HG02798 (cell line): ENCODE measurements around the gene SNORC.

Source experiments
- ATAC-seq: cut with Tn5 transposase; IDR thresholded peaks from one replicate; pipeline ENCODE4 v1.9.1; 2021; ENCODE audit warnings: mild to moderate bottlenecking; ENCODE audit not compliant: unreplicated experiment, poor library complexity

Gene SNORC

DNA sequence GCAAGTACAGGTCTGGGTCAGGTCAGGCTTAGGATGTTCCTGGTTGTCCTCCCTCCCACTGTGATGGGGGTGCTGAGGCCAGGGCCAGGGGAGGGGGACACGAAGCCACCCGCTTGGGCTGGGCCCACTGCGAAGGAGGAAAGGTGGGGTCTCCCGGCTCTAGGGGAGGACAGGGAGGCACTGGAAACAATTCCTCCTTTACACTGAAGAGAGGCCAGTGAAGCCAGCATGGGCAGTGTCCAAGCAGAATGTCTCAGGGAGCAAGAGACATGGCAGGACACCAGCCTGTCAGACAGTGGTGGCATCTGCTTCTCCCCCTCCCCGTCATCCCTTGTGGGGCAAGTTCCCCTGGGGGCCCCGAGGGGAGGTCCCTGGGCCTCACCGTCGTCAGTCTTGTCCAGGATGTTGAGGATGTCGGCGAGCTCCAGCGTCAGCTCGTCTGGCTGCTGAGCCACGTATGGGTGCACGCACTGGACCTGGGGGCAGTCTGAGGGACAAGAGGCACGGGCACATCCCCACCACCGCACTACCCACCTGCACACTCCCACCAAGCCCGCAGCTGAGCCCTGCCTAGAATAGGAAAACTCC is 10.8 kb downstream of the SNORC start:
- ATAC-seq = no peak

DNA sequence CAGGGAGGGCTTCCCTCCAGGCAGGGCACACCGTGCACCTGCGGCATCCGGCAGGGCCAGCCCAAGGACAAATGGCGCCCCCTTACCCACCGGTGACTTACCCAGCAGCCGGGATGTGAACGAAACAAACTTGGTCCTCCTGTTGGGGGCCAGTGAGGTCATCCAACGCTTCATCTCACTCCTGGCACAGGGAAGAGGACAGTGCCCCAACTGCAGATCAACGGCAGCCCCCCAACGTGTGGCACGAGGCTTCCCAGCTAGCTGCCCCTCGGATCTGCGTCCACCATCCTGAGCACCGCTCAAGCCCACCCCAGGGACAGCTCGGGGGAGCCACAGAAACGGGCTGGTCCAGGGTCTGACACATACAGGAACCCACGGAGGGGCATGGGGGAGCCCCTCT is 12.0 kb downstream of the SNORC start:
- ATAC-seq = no peak

DNA sequence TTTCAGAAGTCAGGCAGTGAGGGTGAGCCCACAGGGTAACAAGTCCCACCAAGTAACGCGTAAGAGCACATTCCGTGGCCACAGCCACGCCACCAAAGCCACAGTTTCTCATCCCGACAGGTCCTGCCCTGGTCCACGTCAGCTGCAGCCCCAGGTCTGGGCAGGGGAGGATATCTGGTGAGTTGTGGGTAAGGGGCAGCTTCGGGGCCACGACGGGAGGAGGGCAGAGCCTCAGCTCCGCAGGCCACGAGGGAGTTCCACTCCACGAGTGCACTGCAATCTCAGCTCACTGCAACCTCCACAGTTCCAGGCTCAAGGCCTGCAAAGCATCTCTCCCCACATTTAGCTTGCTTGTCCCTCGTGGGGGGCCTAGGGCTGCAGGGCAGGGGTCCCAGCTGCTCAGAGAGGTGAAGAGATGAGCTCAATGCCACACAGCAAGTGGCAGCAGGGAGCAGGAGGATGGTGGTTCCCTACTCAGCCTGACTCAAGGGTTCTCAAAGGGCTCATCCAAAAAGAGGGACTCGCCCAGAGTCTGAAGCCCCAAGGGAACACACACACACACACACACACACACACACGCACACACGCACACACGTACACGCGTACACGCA is 12.5 kb downstream of the SNORC start:
- no peak for ATAC-seq

DNA sequence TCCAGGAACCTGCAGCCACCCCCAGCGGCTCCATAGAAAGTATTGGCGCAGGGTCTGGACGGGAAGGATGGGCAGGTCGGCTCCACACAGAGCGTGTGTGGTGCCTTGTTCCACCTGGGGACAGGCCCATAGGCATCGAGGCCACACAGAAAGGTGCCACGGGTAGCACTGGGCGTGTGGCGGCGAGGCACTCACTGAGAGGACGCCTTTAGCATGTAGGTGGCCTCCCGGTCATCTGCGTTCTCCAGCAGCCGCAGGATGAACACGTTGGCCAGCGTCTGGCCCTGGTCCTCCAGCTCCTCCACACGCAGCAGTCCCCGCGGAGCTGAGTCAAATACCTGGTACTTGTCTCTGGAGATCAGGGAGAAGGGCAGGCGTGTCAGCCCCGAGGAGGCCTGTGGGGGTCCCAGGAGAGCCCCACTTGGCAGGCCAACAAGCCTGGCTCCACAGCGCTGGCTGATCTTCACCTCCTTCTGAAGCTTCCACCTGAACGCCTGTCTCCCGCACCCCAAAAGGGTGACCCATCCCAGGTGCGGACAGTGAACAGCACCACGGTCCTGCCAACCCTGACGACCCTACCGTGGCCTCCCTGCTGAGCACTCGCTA is 13.2 kb downstream of the SNORC start:
- ATAC-seq = no peak

DNA sequence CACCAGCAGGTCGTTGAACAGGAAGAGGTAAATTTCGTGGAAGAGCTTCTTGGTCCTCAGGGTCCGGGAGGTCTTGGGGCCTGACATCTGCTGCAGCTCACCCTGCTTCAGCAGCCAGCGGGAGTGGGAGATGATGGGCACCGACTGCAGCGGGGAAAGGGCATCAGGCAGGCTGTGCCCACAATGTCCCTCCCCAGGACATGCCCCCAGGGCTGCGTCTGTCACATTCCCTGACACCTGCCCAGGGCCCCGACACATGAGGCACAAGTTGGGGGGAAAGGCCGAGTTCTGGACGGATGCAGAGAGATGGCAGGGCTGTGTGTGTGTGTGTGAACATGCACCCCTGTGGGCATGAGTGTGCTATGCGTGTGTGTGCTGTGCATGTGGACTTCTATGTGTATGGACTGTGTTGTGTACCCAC is 13.9 kb downstream of the SNORC start:
- ATAC-seq = no peak

DNA sequence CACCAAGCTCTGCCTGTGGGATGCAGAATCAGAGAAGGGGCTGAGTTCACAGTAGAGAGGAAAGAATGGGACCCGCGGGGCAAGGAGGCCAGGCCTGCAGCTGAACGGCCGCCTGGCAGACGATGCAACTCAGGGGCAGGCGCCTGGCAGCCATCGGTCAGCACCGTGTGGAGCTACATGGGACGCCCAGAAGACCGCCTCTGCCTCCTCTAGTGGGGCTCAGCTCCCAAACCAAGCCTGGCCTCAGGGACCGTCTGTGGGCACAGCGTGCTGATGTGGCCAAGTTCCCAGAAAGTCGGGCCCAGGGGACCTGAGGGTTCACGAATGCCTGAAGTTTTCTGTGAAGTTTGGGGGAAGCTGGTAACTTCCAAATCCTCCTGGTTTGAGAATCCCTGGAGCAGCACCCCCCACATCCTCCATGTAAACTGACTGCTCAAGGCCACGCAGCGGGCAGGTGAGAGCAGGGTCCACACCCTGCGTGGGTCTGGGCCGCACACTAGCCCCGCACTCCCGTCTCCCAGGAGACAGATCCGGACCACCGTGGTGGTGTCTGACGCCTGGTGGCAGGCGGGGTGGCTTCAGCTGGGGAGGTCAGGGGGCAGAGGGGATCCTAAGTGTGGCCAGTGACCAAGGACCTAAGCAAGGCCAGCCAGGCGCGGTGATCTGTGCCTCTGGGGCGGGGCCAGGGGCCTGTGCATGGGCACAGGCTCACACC is 14.6 kb downstream of the SNORC start:
- ATAC-seq = no peak

DNA sequence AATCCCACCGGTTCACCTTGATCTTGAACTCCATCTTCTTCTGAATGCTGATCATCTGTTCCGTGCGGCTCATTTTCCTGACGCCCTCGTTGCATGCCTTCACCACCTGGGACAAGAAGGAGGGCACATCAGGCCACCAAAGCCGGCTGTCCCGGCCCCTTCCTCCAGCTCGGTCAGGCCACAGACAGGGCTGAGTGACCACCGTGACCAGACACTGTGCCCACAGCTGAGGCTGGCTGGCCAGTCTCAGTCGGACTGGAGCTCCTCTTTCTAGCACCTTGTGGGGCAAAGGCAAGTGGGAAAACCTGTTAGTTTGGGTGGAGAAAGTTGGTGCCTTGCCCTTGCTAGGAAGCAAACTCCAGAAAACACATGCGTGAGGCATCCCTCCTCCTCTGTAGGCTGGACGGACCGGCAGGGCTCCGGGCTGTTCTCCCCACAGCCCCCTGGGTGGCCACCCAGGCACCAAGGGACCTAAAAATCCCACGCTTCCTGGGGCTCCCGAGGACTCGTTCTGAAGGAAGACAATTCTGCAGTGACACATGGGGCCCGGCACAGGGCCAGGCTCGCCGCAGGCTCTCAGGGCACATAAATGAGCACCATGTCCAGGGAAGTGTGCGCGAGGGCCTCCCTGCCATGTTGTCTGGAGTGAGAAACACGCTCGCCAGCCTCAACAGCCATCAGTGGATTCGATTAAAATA is 15.3 kb downstream of the SNORC start:
- ATAC-seq = no peak

DNA sequence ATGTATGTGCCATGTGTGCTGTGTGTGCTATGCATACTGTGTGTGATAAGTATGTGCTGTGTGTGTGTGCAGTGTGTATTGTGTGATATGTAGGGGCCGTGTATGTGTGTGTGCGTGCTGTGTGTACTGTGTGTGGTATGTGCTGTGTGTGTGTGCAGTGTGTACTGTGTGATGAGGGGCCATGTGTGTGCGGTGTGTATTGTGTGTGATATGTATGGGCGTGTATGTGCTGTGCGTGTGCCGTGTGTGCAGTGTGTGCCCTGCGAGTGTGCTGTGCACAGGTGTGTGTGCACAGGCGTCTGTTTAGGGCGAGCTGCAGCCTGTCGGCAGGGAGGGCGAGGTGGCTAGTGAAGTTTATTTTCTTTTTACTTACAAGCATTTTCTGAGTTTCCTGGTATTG is 16.1 kb downstream of the SNORC start:
- ATAC-seq = no peak

DNA sequence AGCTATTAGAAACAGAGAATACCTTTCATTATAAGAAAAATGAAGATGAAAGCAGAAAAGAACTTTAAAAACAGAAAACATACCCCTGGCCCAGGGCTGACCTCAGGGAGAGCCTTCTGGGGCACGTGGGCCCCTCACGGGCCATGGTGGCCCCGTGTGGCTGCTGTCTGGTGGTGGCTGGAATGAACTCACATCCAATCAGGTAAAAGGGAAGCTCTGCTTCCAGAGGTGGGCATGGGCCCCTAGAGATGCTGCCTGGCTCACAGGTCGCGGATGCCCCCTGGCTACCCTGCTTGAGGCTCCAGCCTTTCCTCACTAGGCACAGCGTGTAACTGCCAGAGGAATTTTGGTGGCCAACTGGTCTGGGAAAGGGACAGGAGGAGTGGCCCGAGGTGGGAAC is 16.6 kb downstream of the SNORC start:
- ATAC-seq = no peak

DNA sequence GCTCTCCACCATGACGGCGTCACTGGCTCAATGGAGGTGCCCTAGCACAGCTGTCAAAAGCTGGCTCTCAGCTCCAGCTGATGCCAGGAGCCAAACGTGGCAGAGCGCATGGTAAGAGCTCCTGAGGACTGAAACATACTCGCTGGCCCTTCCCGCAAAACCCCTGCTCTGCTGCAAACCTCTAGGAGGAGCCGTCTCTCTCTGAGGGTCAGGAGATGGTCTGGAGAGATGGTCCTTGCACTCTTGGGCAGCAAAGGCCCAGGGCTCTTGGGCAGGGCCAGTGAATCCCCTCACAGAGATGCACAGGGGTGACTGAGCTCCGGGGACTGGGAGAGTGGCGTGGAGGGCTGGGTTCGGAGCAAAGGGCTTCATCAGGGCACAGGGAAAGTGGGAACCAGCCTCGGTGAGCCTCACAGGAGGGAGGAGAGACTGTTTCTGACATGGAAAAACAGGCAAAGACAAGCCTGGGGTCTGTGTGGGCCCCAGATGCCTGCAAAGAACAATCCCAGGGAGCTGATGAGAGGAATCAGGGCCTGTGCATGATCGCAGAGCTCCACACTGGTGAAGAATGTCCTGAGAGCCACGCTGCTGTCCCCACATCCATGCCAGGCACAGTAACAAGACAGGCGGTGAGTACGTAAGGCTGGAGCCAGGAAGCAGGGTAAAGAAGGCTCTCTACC is 17.2 kb downstream of the SNORC start:
- ATAC-seq = no peak

DNA sequence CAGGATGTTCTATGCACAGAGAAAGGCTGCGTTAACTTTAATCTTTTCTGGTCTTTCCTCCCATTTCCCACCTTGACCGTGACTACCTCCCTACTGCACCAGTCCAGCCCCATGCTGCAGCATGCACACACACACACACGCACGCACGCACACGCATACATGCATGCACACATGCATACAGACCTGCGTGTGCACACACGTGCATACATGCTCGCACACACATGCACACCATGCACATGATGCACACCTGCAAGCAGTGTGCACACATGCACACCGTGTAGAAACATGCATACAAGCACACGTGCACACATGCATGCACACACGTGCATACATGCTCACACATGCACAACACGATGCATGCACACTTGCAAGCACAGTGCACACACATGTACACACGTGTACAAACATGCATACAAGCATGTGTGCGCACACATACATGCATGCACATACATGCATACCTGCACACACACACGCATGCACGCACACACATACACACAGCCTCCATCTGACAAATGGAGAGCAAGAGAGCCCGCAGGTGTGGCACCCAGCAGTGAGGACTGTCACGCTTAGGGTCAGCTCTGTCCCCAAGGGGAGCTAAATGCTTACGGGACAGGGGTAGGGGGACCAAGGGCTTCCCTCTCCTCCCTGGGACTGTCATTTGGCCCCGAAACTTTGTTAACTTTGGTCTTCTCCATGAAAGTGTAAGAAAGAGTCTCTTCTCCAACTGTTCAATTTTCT is 18.2 kb downstream of the SNORC start:
- no peak for ATAC-seq

DNA sequence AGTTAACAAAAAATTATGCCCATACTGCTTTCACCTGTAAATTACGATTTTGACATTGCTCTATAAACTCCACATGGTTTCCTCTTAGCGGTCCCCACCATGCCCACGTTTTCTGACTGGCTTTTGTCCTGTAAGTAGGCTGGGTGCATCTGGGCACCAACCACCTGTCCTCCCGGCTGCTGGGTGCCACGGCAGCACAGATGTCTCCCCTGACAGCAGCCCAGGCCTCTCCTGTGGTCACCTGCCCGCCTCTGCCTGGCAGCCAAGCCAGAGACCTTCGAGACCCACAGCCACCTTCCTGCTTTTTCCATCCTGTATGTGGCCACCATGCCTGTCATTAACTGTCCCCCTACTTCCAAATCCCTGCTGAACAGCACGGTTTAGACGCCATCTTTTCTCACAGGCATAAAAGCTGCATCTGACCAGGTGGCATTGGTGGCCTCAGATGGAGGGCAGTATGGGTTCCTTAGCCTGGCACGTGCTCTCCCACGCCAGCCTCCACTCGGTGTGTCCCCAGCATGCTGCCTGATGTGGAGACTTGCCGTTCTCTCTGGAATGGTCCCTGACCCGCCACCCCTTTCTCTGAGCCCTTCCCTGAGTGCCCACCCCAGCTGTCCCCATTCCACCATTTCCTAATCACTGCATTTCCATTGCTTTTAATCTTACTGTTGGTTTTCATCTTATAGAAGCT is 18.9 kb downstream of the SNORC start:
- no peak for ATAC-seq

DNA sequence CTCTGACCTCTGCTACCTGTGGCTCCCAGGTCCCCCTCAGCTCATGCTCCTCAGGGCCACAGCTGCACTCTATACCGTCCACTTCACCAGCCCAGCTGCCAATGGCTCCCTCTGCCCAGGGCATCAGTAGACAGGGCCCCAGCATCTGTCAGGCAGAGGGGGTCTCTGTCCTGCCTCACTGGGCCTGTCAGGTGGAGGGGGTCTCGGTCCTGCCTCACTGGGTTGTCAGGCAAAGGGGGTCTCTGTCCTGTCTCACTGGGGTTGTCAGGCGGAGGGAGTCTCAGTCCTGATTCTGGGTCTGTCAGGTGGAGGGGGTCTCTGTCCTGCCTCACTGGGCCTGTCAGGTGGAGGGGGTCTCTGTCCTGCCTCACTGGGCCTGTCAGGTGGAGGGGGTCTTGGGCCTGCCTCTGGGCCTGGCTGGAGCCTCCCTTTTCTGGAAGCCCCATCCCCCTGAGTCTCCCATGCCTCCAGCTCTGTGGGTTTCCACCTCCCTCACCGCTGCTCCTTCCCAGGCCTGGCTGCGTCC is 19.9 kb downstream of the SNORC start:
- no peak for ATAC-seq

DNA sequence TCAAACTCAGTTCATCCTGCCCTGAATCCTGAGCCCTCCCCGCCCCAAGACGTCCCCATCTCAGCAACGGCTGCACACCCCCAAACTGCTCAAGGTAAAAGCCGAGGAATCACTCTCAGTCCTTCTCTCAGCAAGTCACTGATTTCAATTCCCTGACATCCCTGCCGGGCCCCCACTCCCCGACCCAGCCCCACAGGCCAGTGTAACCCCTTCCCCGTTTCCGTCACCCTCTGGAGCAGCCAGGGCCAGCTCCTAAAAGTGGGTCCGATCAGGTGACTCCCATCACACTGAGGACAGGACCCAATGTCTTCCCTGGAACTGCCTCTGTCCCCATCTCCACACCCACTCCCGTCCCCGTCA is 20.5 kb downstream of the SNORC start:
- no peak for ATAC-seq

DNA sequence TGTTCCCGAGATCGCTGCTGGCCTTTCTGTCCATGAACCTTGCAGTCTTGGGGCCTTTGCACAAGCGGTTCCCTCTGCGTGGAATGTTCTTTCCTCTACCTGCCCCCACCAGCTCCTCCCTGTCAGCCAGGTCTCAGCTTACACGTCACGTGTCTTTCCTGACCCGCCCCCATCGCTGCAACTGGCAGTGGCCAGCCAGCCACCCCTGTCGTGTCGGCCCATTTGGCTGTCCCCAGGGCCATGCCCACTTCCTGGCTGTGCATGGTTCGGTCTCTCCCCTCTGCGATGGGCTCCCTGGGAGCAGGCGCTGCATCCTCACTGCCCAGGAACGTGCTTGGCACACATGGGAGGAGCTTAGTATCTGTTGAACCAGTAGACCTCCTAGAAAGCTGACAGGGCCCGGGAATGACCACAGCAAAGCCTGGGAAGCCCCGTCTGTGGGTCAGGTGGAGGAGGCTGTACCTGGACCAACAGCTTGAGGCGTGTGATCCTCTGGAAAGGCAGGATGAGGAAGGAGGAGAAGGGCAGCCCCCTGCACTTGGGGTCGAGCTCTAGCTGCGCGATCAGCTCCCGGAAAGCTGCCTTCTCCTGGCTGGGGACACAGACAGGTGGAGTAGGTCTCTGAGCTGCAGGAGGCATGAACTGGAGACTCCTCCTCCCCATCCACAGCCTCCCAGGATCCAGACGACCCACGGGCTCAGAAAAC is 21.0 kb downstream of the SNORC start:
- ATAC-seq = no peak

DNA sequence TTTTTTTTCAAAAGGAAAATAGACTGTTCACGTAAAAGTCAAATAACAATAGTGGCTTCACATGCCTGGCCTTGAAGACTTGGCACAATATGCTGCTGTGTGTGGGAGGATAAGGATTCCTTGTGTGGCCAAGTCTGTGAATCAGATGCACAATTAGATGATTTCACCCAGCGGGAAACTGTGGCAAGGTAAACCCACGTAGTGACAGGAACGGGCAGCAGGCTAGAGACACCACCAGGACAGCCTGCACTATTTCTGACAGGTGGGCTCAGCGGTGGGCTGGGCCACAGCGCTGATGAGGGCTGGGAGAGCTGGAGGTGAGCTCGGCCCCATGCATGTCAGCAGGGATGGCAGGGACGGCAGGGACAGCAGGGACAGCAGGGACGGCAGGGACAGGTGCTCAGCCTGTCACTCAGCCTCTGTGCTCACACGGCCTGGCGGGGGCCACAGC is 21.6 kb downstream of the SNORC start:
- no peak for ATAC-seq

DNA sequence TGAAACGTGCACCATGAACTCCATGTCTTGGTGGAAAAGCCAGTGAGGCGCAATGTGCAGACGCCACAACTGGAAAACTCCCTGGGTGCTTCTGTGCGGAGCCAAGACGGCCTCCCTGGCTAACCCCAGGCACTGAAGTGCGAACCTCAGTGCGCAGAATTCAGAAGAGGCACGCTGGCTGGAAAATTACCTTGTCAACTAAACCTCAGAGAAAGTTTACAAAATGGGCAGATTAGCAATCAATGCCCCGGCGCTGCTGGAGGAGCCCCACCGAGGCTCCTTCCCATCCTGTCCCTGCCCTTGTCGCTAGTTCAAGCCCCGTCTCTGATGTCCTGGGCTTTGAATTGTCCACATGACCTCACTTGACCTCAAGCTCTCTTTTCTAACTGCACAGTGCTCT is 22.2 kb downstream of the SNORC start:
- no peak for ATAC-seq

DNA sequence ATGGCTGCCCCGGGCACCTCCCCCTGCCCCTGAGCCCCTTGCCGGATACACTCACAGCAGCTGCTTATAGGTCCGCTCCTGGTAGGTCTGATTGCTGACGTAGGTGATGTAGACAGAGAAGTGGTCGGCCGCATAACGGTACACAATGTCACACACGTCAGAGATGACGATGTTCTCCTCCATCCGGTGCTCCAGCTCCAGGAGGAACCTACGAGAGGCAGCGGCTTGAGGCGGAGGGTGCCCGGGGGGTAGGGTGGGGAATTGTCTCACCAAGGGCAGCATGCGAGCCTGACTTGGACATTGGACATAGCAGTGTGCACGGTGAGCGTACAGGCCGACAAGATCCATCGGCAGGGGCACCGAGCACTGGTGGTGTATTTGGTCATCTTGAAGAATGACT is 22.8 kb downstream of the SNORC start:
- no peak for ATAC-seq
